ENCODE data around the gene TMEM107.

TMEM107 gene

GRCh38 chr17:8137645-8138373 is 38.4 kb downstream of the TMEM107 start:
- no peak for DNase-seq (ENCODE audit: low spot score)

GRCh38 chr17:8133941-8134340 is 42.2 kb downstream of the TMEM107 start:
- no peak for DNase-seq (ENCODE audit: low spot score)

- DNase-seq (ENCODE audit: low spot score): peak; percentile 34
Measured at GRCh38 chr17:8133399-8133798, 42.8 kb downstream of the TMEM107 start.

- no peak for DNase-seq (ENCODE audit: low spot score)
Measured at GRCh38 chr17:8131844-8132441, 44.2 kb downstream of the TMEM107 start.

GRCh38 chr17:8128125-8128784 is 47.9 kb downstream of the TMEM107 start:
- no peak for DNase-seq (ENCODE audit: low spot score)

- peak; percentile 59 for DNase-seq (ENCODE audit: low spot score)
Measured at GRCh38 chr17:8126491-8127066, 49.6 kb downstream of the TMEM107 start.

- DNase-seq (ENCODE audit: low spot score): no peak
Measured at GRCh38 chr17:8125947-8126490, 50.2 kb downstream of the TMEM107 start.

GRCh38 chr17:8125154-8125946 is 50.8 kb downstream of the TMEM107 start:
- DNase-seq (ENCODE audit: low spot score): peak; percentile 62

- no peak for DNase-seq (ENCODE audit: low spot score)
Measured at GRCh38 chr17:8124350-8125153, 51.6 kb downstream of the TMEM107 start.

GRCh38 chr17:8123695-8124349 is 52.4 kb downstream of the TMEM107 start, which contains the start of gene HES7:
HES7 (minus strand) TSS chr17:8124106; CDS start chr17:8124084, 22 bp downstream.
- DNase-seq (ENCODE audit: low spot score): peak; percentile 54

- no peak for DNase-seq (ENCODE audit: low spot score)
Measured at GRCh38 chr17:8122924-8123694, 53.1 kb downstream of the TMEM107 start.
